ENCODE measurements around the gene C19orf85. TPM values are rescaled to one million over a fixed set of nuclear protein-coding genes. Genes with fewer than 3 reads are reported as not detected.
A peak's percentile ranks its signal among the peaks of the same experiment; 100 is the strongest.

C19orf85 gene
- total and polyA plus RNA-seq, 2 donors (not counting 1 experiment from before 2014, with no cell fraction given), result not detected

- Histone ChIP-seq H3K79me2 (ENCODE audit: control insufficient read depth, insufficient read depth, low read length) (no peaks in the 10 kb centered on the region), H3K9ac (ENCODE audit: insufficient read depth, low read length) (no peak overlapping the region), H2AFZ (ENCODE audit: low read length) (no peak overlapping the region), H3K27me3 (ENCODE audit: control insufficient read depth, insufficient read depth, low read length) (peaks cover 40% of the 10 kb centered on the region), H3K36me3 (ENCODE audit: control insufficient read depth, insufficient read depth, low read length) (no peaks in the 10 kb centered on the region), H4K20me1 (ENCODE audit: control insufficient read depth, extremely low read depth, insufficient read depth, low read length) (no peaks in the 10 kb centered on the region), H3K9me3 (ENCODE audit: control insufficient read depth, insufficient read depth, low read depth, low read length) (no peaks in the 10 kb centered on the region), H3K27ac (ENCODE audit: insufficient read depth, low read length) (no peak overlapping the region), H3K4me1 (ENCODE audit: control insufficient read depth, extremely low read depth, insufficient read depth, low read length) (no peaks in the 10 kb centered on the region), H3K4me3 (replicated peaks in 1 of 4; ENCODE audit: control extremely low read depth in 1 of 4, insufficient read depth in 1 of 4, low read depth in 3 of 4, low read length in 4 of 4) (no peak overlapping the region), H3K4me2 (ENCODE audit: extremely low read depth, insufficient read depth, low read length) (no peak overlapping the region)
- TF ChIP-seq CTCF (conservative IDR thresholded peaks at IDR 0.05 in 1 of 2, IDR thresholded peaks at IDR 0.05 in 1 of 2; ENCODE audit: low read depth in 1 of 2, low read length in 2 of 2) (no peak), EZH2 (IDR thresholded peaks at IDR 0.05; ENCODE audit: low read length, missing control alignments) (no peak)
- peak in 1 of 2 donors; percentile 20 for DNase-seq (ENCODE audit: low read depth in 2 of 2)
Measured at GRCh38 chr19:55447421-55448174, 17.0 kb downstream of the C19orf85 start.

- Histone ChIP-seq H2AFZ (ENCODE audit: low read length) (no peak overlapping the region), H3K9ac (ENCODE audit: insufficient read depth, low read length) (no peak overlapping the region), H3K27me3 (ENCODE audit: control insufficient read depth, insufficient read depth, low read length) (peaks cover 40% of the 10 kb centered on the region), H3K79me2 (ENCODE audit: control insufficient read depth, insufficient read depth, low read length) (no peaks in the 10 kb centered on the region), H3K4me3 (replicated peaks in 1 of 4; ENCODE audit: control extremely low read depth in 1 of 4, insufficient read depth in 1 of 4, low read depth in 3 of 4, low read length in 4 of 4) (no peak overlapping the region), H3K4me2 (ENCODE audit: extremely low read depth, insufficient read depth, low read length) (no peak overlapping the region), H3K9me3 (ENCODE audit: control insufficient read depth, insufficient read depth, low read depth, low read length) (no peaks in the 10 kb centered on the region), H4K20me1 (ENCODE audit: control insufficient read depth, extremely low read depth, insufficient read depth, low read length) (no peaks in the 10 kb centered on the region), H3K36me3 (ENCODE audit: control insufficient read depth, insufficient read depth, low read length) (no peaks in the 10 kb centered on the region), H3K27ac (ENCODE audit: insufficient read depth, low read length) (no peak overlapping the region), H3K4me1 (ENCODE audit: control insufficient read depth, extremely low read depth, insufficient read depth, low read length) (no peaks in the 10 kb centered on the region)
- TF ChIP-seq EZH2 (IDR thresholded peaks at IDR 0.05; ENCODE audit: low read length, missing control alignments) (no peak), CTCF (conservative IDR thresholded peaks at IDR 0.05 in 1 of 2, IDR thresholded peaks at IDR 0.05 in 1 of 2; ENCODE audit: low read depth in 1 of 2, low read length in 2 of 2) (no peak)
- no peak for DNase-seq (ENCODE audit: low read depth in 2 of 2)
Measured at GRCh38 chr19:55446060-55446459, 18.5 kb downstream of the C19orf85 start.

GRCh38 chr19:55444646-55445045, 19.9 kb downstream of the C19orf85 start:
- Histone ChIP-seq H3K4me3 (replicated peaks in 1 of 4; ENCODE audit: control extremely low read depth in 1 of 4, insufficient read depth in 1 of 4, low read depth in 3 of 4, low read length in 4 of 4) (no peak overlapping the region), H2AFZ (ENCODE audit: low read length) (no peak overlapping the region), H3K79me2 (ENCODE audit: control insufficient read depth, insufficient read depth, low read length) (no peaks in the 10 kb centered on the region), H3K27ac (ENCODE audit: insufficient read depth, low read length) (no peak overlapping the region), H3K36me3 (ENCODE audit: control insufficient read depth, insufficient read depth, low read length) (no peaks in the 10 kb centered on the region), H3K9ac (ENCODE audit: insufficient read depth, low read length) (no peak overlapping the region), H4K20me1 (ENCODE audit: control insufficient read depth, extremely low read depth, insufficient read depth, low read length) (no peaks in the 10 kb centered on the region), H3K27me3 (ENCODE audit: control insufficient read depth, insufficient read depth, low read length) (peaks cover 44% of the 10 kb centered on the region), H3K4me2 (ENCODE audit: extremely low read depth, insufficient read depth, low read length) (no peak overlapping the region), H3K9me3 (ENCODE audit: control insufficient read depth, insufficient read depth, low read depth, low read length) (no peaks in the 10 kb centered on the region), H3K4me1 (ENCODE audit: control insufficient read depth, extremely low read depth, insufficient read depth, low read length) (no peaks in the 10 kb centered on the region)
- DNase-seq (ENCODE audit: low read depth in 2 of 2), result no peak
- no peak for TF ChIP-seq CTCF (conservative IDR thresholded peaks at IDR 0.05 in 1 of 2, IDR thresholded peaks at IDR 0.05 in 1 of 2; ENCODE audit: low read depth in 1 of 2, low read length in 2 of 2)
- no peak for TF ChIP-seq EZH2 (IDR thresholded peaks at IDR 0.05; ENCODE audit: low read length, missing control alignments)

Measured in fibroblast of lung (primary cell).